SW480 (cell line): ENCODE measurements around the gene NCF4.

Experiments
- DNase-seq: peaks from one replicate; pipeline ENCODE4 v3.0.0-alpha.2; 2016; ENCODE audit warnings: low spot score

The NCF4 gene

DNA sequence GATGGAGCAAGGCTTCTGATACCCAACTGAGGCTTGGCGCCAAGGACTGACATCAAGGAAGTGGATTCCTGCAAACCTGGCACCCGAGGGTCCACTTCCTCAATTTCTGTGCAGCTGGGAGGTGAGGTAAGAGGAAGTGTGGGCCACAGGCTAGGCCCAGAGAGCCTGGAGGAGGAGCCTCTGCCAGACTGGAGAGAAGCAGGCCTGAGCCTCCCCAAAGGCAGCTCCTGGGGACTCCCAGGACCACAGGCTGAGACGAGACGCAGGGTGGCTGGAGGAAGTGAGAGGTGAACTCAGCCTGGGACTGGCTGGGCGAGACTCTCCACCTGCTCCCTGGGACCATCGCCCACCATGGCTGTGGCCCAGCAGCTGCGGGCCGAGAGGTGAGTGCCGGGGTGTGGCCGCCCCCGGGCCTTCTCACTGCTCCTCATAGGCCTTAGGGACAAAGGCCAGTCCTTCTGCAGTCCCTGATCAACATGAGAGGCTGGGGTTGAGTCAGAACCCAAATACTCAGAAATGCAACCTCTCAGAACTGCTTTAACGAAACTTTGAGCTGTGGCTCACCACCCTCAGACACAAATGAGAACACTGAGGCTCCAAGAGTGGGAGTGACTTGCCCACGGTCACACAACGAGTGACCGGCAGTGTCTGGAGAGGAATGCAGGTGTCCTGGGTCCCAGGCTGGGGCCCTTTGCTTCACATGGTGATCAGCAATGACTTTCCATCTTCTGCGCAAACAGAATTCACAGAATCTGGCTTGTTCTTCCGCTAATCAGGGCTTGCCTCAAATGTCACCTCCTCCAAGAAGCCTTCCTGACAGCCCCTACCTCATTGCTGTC is at the start of gene NCF4:
NCF4 (plus strand) TSS at position 186 of the 839 bp plus-strand sequence; CDS start at position 352, 166 bp downstream.
- DNase-seq = no peak

DNA sequence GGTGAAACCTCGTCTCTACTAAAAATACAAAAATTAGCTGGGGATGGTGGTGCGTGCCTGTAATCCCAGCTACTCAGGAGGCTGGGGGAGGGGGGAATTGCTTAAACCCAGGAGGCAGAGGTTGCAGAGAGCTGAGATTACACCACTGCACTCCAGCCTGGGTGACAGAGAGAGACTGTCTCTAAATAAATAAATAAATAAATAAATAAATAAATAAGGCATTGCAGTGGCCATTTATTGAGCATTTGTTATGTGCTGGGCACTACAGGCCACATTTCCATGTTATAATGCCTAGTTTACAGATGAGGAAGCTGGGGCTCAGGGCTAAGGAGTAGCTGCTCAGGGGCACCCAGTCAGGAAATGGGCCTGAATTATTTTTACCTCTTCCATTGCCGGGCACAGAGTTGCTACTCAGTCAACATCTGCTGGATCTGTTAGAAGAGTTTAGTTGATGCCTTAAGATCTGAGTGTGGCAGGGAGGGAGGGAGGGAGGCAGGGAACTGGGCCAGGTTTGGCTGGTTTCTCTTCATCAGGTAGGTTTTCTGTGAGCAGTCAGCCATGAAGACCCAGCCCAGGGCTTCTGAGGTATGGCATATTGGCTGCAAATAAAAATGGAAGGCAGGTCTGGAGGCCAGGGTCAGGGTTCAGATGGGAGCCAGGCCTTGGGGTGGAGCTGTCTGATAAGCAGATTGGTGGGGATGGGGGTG is 49.6 kb upstream of the NCF4 start:
- no peak for DNase-seq

GRCh38 chr22:36814801-36815200 is 46.0 kb upstream of the NCF4 start:
- DNase-seq = no peak

DNA sequence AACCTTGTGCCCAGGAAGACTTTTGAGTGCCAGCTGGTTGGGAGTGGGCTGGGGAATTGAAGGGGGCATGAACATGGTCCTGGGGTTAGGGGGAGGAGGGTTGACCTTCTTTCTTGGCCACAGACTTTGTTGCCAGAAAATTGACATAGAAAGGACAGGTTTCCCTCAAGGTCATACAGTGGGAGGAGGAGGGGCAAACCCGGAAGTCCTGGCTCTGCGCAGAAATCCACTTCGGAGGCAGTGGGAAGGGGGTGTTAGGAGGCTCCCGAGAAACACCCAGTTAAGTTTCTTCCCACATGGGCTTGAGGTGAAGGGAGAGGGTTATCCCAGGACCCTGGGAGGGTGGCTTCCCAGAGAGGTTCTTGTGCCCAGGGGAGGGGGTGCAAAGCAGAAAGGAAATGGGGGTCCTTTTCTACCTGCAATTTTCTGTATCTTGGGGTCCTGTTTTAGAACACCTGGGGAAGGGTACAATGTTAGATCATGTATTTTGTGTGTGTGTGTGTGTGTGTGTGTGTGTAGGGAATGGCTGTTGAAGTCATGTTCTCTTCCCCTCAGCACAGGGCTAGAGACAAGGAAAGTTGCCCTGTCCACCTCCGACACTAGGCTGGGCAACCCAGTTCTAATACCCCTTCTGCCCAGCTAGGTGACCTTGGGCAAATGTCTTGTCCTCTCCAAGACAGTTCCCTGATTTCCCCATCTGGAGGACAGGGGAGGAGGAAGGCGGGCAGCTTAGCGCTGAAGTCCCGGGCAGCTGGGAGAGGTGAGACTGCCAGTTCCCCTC is 45.1 kb upstream of the NCF4 start:
- no peak for DNase-seq

DNA sequence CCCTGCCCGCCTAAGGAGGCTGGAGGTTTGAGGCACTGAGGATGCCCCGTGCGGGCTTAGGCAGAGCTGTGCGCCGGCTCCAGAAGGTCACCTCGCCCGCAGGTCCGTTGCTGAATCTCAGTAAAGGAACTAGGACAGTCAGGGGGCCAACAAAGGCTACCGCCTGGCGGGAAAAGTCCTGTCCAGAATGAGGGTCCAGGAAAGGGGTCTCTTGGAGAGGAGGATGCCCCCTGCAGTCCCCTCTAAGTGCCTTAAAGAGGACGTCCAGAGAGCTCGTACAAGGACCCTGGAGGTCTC is 44.5 kb upstream of the NCF4 start:
- DNase-seq = no peak

GRCh38 chr22:36816636-36817524 is 43.9 kb upstream of the NCF4 start, which contains the start of gene PVALB:
PVALB (minus strand) TSS chr22:36817035; CDS start chr22:36817005, 30 bp downstream.
- no peak for DNase-seq

DNA sequence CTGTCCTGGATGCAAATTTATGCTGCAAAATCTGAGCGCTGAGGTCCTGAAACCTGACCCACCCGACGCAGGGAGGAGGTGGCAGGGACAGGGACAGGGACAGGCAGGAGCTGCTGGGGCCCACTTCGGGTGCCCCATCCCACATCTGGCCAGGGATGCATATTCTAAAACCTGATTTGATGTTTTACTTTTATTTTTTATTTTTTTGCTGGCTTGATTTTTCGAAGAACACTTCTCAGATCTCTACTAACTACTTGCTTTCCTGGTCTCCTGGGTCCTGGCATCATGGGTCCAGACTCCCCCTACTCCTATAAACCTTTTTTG is 43.3 kb upstream of the NCF4 start:
- no peak for DNase-seq

DNA sequence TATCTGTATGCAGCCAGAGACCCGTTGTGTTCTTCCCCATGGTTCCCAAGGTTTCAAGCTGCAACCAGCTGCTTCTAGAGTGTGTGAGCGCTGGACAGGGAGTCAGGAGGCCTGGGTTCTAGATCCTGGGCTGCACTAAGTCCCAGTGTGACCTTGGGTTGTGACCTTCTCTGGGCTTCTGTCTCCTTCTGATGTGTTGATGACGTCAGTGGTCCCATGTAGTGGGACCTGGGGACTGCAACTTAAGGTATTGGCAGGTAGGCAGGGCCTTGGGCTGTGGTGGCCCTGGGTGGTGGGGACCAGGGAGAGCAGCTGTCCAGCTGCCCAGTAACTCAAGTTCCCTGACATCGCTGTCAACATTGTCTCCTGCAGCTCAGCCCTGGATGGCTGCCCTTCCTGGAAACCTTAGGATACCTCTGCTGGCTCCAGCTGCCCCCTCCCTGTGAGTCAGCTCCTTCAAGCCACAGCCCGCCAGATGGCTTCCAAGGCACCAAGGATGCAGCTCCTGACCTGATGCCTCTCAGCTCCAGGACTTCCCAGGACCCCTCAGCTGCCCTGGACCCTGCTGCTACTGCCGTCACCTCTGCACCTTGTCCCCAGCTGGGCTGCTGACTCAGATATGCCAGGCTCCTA is 42.7 kb upstream of the NCF4 start:
- no peak for DNase-seq

DNA sequence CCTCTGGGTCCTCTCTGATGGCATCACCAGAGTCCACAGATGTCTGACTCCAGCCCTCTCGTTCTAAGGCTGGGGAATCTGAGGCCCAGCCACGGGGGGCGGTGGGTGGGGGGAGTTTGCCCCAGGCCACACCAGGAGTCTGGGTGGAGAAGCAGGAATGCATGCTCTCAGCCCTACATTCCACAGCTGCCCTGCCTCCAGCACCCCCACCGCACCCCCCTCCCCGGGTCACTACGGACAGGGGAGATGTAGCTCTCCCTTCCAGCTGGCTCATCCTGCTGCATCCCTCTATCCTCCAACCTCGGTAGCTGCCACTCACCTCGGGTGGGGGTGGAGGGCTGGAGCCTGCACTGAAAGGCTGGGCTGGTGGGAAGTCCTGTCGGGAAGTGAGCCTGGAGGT is 41.7 kb upstream of the NCF4 start:
- no peak for DNase-seq

- no peak for DNase-seq
Observed at GRCh38 chr22:36822581-36822980, 38.2 kb upstream of the NCF4 start.

GRCh38 chr22:36823186-36823839 is 37.5 kb upstream of the NCF4 start:
- no peak for DNase-seq

DNA sequence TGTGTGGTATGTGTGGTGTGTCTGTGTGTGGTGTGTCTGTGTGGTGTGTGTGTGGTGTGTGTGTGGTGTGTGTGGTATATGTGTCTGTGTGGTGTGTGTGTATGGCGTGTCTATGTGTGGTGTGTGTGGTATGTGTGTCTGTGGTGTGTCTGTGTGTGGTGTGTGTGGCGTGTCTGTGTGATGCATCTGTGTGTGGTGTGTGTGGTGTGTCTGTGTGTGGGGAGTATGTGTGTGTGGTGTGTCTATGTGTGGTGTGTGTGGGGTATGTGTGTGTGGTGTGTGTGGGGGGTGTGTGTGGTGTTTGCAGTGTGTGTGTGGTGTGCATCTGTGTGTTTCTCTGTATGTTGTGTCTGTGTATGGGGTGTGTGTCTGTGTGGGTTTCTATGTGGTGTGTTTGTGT is 36.2 kb upstream of the NCF4 start:
- DNase-seq = no peak

GRCh38 chr22:36826262-36826661 is 34.5 kb upstream of the NCF4 start:
- no peak for DNase-seq

DNA sequence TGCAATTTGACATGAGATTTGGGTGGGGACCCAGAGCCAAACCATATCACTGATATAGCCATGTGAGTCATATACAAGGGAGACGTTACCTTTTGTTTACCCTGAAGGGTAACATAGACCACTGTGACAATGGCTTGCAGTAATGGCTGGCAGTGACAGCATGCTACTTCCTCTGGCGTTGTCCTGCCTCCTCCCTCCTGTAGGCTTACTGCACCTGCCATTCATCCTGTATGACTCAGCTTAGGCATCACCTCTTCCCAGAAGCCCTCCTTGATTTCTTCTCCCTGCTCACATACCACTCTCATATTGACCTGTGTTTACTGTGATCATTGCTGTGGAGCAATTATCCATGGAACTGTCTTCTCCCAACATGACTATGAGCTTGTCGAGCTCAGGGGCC is 32.0 kb upstream of the NCF4 start:
- peak; percentile 74 for DNase-seq

GRCh38 chr22:36829370-36830002 is 31.3 kb upstream of the NCF4 start:
- DNase-seq = no peak

DNA sequence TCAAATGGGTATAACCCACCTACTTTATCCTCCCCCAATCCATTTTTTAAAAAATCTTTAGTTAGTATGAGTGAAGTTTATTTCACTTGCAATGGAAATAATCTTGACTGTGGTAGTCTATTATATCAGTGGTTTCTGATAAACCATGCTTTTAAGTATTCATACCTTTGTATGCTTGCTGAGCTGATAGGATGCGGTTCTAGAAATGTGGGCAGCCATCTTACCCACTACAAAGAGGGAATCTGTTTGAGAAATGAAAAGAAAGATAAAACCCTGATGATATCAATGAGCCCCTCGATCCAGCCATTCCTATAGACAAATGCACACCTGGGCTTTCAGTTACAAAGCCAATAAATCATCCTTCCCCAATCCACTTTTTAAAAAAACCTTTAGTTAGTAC is 30.2 kb upstream of the NCF4 start:
- DNase-seq = no peak

- DNase-seq = peak; percentile 26
Observed at GRCh38 chr22:36831206-36831605, 29.6 kb upstream of the NCF4 start.

DNA sequence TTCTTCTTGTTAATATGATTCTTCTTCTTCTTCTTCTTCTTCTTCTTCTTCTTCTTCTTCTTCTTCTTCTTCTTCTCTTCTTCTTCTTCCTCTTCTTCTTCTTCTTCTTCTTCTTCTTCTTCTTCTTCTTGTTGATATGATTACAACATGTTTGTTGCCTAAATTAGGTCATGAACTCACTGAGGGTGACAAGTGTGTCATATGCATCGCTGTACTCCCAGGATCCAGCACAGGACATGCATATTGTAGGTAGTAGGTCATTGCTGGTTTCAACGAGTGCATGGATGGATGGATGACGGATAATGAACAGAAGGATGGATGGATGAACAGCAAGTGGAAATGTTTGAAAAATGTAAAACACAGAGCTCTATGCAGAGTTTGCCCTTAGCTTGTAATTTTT is 29.1 kb upstream of the NCF4 start:
- no peak for DNase-seq

GRCh38 chr22:36833073-36833472 is 27.7 kb upstream of the NCF4 start:
- no peak for DNase-seq

- DNase-seq = no peak
Observed at GRCh38 chr22:36835903-36836302, 24.9 kb upstream of the NCF4 start.
